H9 (cell line): Measurements from ENCODE around the gene ZNF474. TPM values are rescaled to one million over a fixed set of nuclear protein-coding genes. Genes with fewer than 3 reads are reported as not detected.

Source experiments
- DNase-seq: peaks from one replicate; pipeline ENCODE4 v3.0.0-alpha.2; 2017
- H2AFZ ChIP-seq: one replicate; pipeline ENCODE4 v1.6.1; 2013; ENCODE audit warnings: mild to moderate bottlenecking, low read length, control low read depth, moderate library complexity
- H2AK5ac ChIP-seq: 2 replicates; pipeline ENCODE4 v1.6.1; 2013; ENCODE audit warnings: low read length, control low read depth, mixed read lengths; ENCODE audit not compliant: insufficient read length
- H2BK120ac ChIP-seq: one replicate; pipeline ENCODE4 v1.6.1; 2013; ENCODE audit warnings: low read depth, mild to moderate bottlenecking, low read length, control low read depth, inconsistent platforms; ENCODE audit not compliant: poor library complexity, severe bottlenecking
- H2BK12ac ChIP-seq: 2 replicates; pipeline ENCODE4 v1.6.1; 2013; ENCODE audit warnings: low read length, control low read depth, mixed read lengths, low read depth; ENCODE audit not compliant: insufficient read length
- H2BK15ac ChIP-seq: 2 replicates; pipeline ENCODE4 v1.6.1; 2013; ENCODE audit warnings: low read depth, low read length, control low read depth
- H2BK20ac ChIP-seq: one replicate; pipeline ENCODE4 v1.6.1; 2013; ENCODE audit warnings: low read depth, mild to moderate bottlenecking, low read length, control low read depth, inconsistent platforms; ENCODE audit not compliant: poor library complexity, severe bottlenecking
- H2BK5ac ChIP-seq: 2 replicates; pipeline ENCODE4 v1.6.1; 2013; ENCODE audit warnings: low read length, control low read depth, mixed read lengths; ENCODE audit not compliant: insufficient read length
- H3K14ac ChIP-seq: 2 replicates; pipeline ENCODE4 v1.6.1; 2013; ENCODE audit warnings: low read length, control low read depth; ENCODE audit not compliant: insufficient read depth
- H3K18ac ChIP-seq: 2 replicates; pipeline ENCODE4 v1.6.1; 2013; ENCODE audit warnings: low read depth, mild to moderate bottlenecking, mixed read lengths, low read length, control low read depth; ENCODE audit not compliant: insufficient read length
- H3K23ac ChIP-seq: 2 replicates; pipeline ENCODE4 v1.6.1; 2013; ENCODE audit warnings: low read length, control low read depth, mixed read lengths, low read depth; ENCODE audit not compliant: insufficient read length
- H3K23me2 ChIP-seq: 2 replicates; pipeline ENCODE4 v1.6.1; 2013; ENCODE audit warnings: low read depth, mild to moderate bottlenecking, mixed read lengths, low read length, control low read depth; ENCODE audit not compliant: insufficient read length, poor library complexity, severe bottlenecking
- H3K27ac ChIP-seq: 2 replicates; pipeline ENCODE4 v1.5.1; 2013; ENCODE audit warnings: low read length, control low read depth, mixed read lengths, low read depth; ENCODE audit not compliant: insufficient read length
- H3K27me3 ChIP-seq: 2 replicates; pipeline ENCODE4 v1.6.1; 2013; ENCODE audit warnings: low read length, control low read depth, inconsistent platforms; ENCODE audit not compliant: insufficient read depth
- H3K4ac ChIP-seq: 2 replicates; pipeline ENCODE4 v1.6.1; 2013; ENCODE audit warnings: low read depth, mild to moderate bottlenecking, control low read depth, inconsistent platforms, low read length, moderate library complexity
- H3K4me1 ChIP-seq: 2 replicates; pipeline ENCODE4 v1.6.1; 2013; ENCODE audit warnings: low read length, control low read depth, inconsistent platforms; ENCODE audit not compliant: insufficient read depth
- H3K4me2 ChIP-seq: 2 replicates; pipeline ENCODE4 v1.6.1; 2013; ENCODE audit warnings: low read length, control low read depth, mixed read lengths; ENCODE audit not compliant: insufficient read length, insufficient read depth
- H3K56ac ChIP-seq: 2 replicates; pipeline ENCODE4 v1.6.1; 2013; ENCODE audit warnings: low read depth, mild to moderate bottlenecking, mixed read lengths, low read length, control low read depth; ENCODE audit not compliant: insufficient read length
- H3K79me1 ChIP-seq: 2 replicates; pipeline ENCODE4 v1.6.1; 2013; ENCODE audit warnings: low read depth, mild to moderate bottlenecking, moderate library complexity, low read length, control low read depth, inconsistent platforms; ENCODE audit not compliant: insufficient read depth, poor library complexity, severe bottlenecking
- H3K79me2 ChIP-seq: 2 replicates; pipeline ENCODE4 v1.6.1; 2013; ENCODE audit warnings: low read length, control low read depth, inconsistent platforms; ENCODE audit not compliant: insufficient read depth
- H3K9ac ChIP-seq: 2 replicates; pipeline ENCODE4 v1.6.1; 2013; ENCODE audit warnings: low read length, control low read depth, mixed read lengths; ENCODE audit not compliant: insufficient read length; ENCODE audit errors: extremely low read depth
- H3K9me3 ChIP-seq: one replicate; pipeline ENCODE4 v1.6.1; 2013; ENCODE audit warnings: low read depth, low read length, inconsistent platforms; ENCODE audit not compliant: control insufficient read depth
- H3T11ph ChIP-seq: one replicate; pipeline ENCODE4 v1.6.1; 2013; ENCODE audit warnings: mild to moderate bottlenecking, low read length, control low read depth, inconsistent platforms
- H4K20me1 ChIP-seq: one replicate; pipeline ENCODE4 v1.6.1; 2013; ENCODE audit not compliant: control insufficient read depth, insufficient read length, insufficient read depth
- H4K5ac ChIP-seq: 2 replicates; pipeline ENCODE4 v1.6.1; 2013; ENCODE audit warnings: low read depth, mild to moderate bottlenecking, mixed read lengths, low read length, control low read depth; ENCODE audit not compliant: insufficient read length
- H4K8ac ChIP-seq: replicated peaks from 2 replicates; pipeline ENCODE4 v1.6.1; 2013; ENCODE audit warnings: low read length, control low read depth, mixed read lengths, low read depth; ENCODE audit not compliant: insufficient read length
- H4K91ac ChIP-seq: 2 replicates; pipeline ENCODE4 v1.6.1; 2013; ENCODE audit warnings: low read depth, mild to moderate bottlenecking, moderate library complexity, mixed read lengths, low read length, control low read depth; ENCODE audit not compliant: insufficient read length
- H3K27ac Mint-ChIP-seq, 3 experiments: 2 replicates in 2 of 3; 3 replicates in 1 of 3; pipeline ENCODE4 v1.8.0; 2020 to 2021; ENCODE audit warnings: mixed read lengths in 3 of 3, mild to moderate bottlenecking in 1 of 3, moderate library complexity in 1 of 3
- H3K27me3 Mint-ChIP-seq: 2 replicates; pipeline ENCODE4 v1.8.0; 2021; ENCODE audit warnings: low read depth, mild to moderate bottlenecking, moderate library complexity, mixed read lengths
- H3K36me3 Mint-ChIP-seq, 3 experiments: 2 replicates in 2 of 3; 3 replicates in 1 of 3; pipeline ENCODE4 v1.8.0; 2020 to 2021; ENCODE audit warnings: low read depth in 3 of 3, mixed read lengths in 3 of 3; ENCODE audit not compliant: insufficient read depth in 1 of 3
- H3K4me1 Mint-ChIP-seq, 2 experiments: 2 replicates each; pipeline ENCODE4 v1.8.0; 2020; ENCODE audit warnings: mixed read lengths in 2 of 2
- H3K4me3 Mint-ChIP-seq, 2 experiments: 2 replicates in 1 of 2; 3 replicates in 1 of 2; pipeline ENCODE4 v1.8.0; 2020 to 2021; ENCODE audit warnings: mild to moderate bottlenecking in 2 of 2, mixed read lengths in 2 of 2, moderate library complexity in 1 of 2
- H3K9me3 Mint-ChIP-seq, 2 experiments: 2 replicates in 1 of 2; 3 replicates in 1 of 2; pipeline ENCODE4 v1.8.0; 2020; ENCODE audit warnings: mild to moderate bottlenecking in 2 of 2, mixed read lengths in 2 of 2, moderate library complexity in 1 of 2
- CTCF ChIP-seq: fragments of 200-600 bp; sonication (generic); conservative IDR thresholded peaks from 3 replicates; pipeline ENCODE4 v1.8.0; 2021; ENCODE audit warnings: antibody characterized with exemption, mild to moderate bottlenecking
- WGBS: extraction: QIAGEN DNeasy Blood & Tissue Kit; methylation state at CpG from one replicate; pipeline ENCODE4 v1.1.7; 2013; ENCODE audit warnings: missing lambda C conversion rate, low lambda C conversion rate, mixed read lengths; ENCODE audit not compliant: insufficient read length; ENCODE audit errors: extremely low coverage; 5-methylcytosine and 5-hydroxymethylcytosine counted together
- total RNA-seq: library from RNA; stranded (reverse); gene quantifications from 2 replicates; pipeline ENCODE4 v1.2.1, GENCODE V29; 2021

The ZNF474 gene
- total RNA-seq, 1 experiment from 2014 or later = not detected

- no peak overlapping the region for H3K27ac ChIP-seq
- H3K14ac ChIP-seq = no peak overlapping the region
- no peak overlapping the region for H3K56ac ChIP-seq
- no peaks in the 10 kb centered on the region for H4K20me1 ChIP-seq
- no peak overlapping the region for H2BK20ac ChIP-seq
- H4K5ac ChIP-seq = no peak overlapping the region
- H4K8ac ChIP-seq = no peak overlapping the region
- H4K91ac ChIP-seq = no peak overlapping the region
- no peak overlapping the region for H2BK120ac ChIP-seq
- H3K79me1 ChIP-seq = no peaks in the 10 kb centered on the region
- H3K9ac ChIP-seq = no peak overlapping the region
- no peak overlapping the region for H2BK15ac ChIP-seq
- H2AFZ ChIP-seq = no peak overlapping the region
- H3K23me2 ChIP-seq = no peaks in the 10 kb centered on the region
- H3K4ac ChIP-seq = no peak overlapping the region
- H3K36me3 Mint-ChIP-seq = no peaks in the 10 kb centered on the region
- no peak overlapping the region for H3K18ac ChIP-seq
- no peak overlapping the region for H3K23ac ChIP-seq
- DNase-seq = no peak
- peak overlapping the region in 1 of 3 experiments; percentile 86; a peak in 2 of 7 replicates for H3K27ac Mint-ChIP-seq
- H3K27me3 Mint-ChIP-seq = no peaks in the 10 kb centered on the region
- H3K4me1 Mint-ChIP-seq = peaks cover 0 to 5% of the 10 kb centered on the region in 2 experiments; a peak in 1 of 4 replicates
- H3K4me2 ChIP-seq = no peak overlapping the region
- no peaks in the 10 kb centered on the region for H3K9me3 ChIP-seq
- H3K79me2 ChIP-seq = no peaks in the 10 kb centered on the region
- H2AK5ac ChIP-seq = no peak overlapping the region
- WGBS = no CpG with 5 or more reads among the region's 8 CpGs
- peak; percentile 78 for TF ChIP-seq CTCF
- no peak overlapping the region for H2BK5ac ChIP-seq
- no peaks in the 10 kb centered on the region for H3K4me1 ChIP-seq
- no peak overlapping the region for H3K4me3 Mint-ChIP-seq
- H3K9me3 Mint-ChIP-seq = no peaks in the 10 kb centered on the region
- H2BK12ac ChIP-seq = no peak overlapping the region
- H3T11ph ChIP-seq = no peak overlapping the region
- H3K27me3 ChIP-seq = no peaks in the 10 kb centered on the region
Observed at GRCh38 chr5:122192497-122193496, 63.5 kb downstream of the ZNF474 start.
